MM.1S (cell line): ENCODE data around the gene NEDD4.
A peak's percentile ranks its signal among the peaks of the same experiment; 100 is the strongest.

Experiments
- DNase-seq: peaks from one replicate; pipeline ENCODE4 v3.0.0-alpha.2; 2015
- H2AFZ ChIP-seq: fragments of 300-600 bp; sonication (generic); 2 replicates; pipeline ENCODE4 v1.6.0; 2016; ENCODE audit warnings: antibody characterized with exemption, low read length
- H3F3A ChIP-seq: fragments of 300-600 bp; sonication (generic); 2 replicates; pipeline ENCODE4 v1.6.1; 2016; ENCODE audit warnings: mild to moderate bottlenecking, antibody characterized with exemption, low read length, moderate library complexity, mixed read lengths; ENCODE audit not compliant: insufficient read depth
- H3K27ac ChIP-seq: fragments of 300-600 bp; sonication (generic); 2 replicates; pipeline ENCODE4 v1.5.1; 2016; ENCODE audit warnings: mild to moderate bottlenecking, low read length
- H3K27me3 ChIP-seq: fragments of 300-600 bp; sonication (generic); replicated peaks from 2 replicates; pipeline ENCODE4 v1.6.0; 2016; ENCODE audit warnings: low read length; ENCODE audit not compliant: insufficient read depth
- H3K36me3 ChIP-seq: fragments of 300-600 bp; sonication (generic); replicated peaks from 2 replicates; pipeline ENCODE4 v1.6.1; 2016; ENCODE audit warnings: mild to moderate bottlenecking, low read length, mixed read lengths; ENCODE audit not compliant: insufficient read depth
- H3K4me1 ChIP-seq: fragments of 300-600 bp; sonication (generic); 2 replicates; pipeline ENCODE4 v1.6.1; 2016; ENCODE audit warnings: low read length, mixed read lengths
- H3K4me2 ChIP-seq: fragments of 300-600 bp; sonication (generic); 2 replicates; pipeline ENCODE4 v1.6.0; 2016; ENCODE audit warnings: low read depth, low read length
- H3K4me3 ChIP-seq: fragments of 300-600 bp; sonication (generic); 2 replicates; pipeline ENCODE4 v1.5.1; 2016; ENCODE audit warnings: low read length, mixed read lengths
- H3K79me2 ChIP-seq: fragments of 300-600 bp; sonication (generic); 2 replicates; pipeline ENCODE4 v1.6.1; 2016; ENCODE audit warnings: mixed run types, low read length, mixed read lengths
- H3K9ac ChIP-seq: fragments of 300-600 bp; sonication (generic); 2 replicates; pipeline ENCODE4 v1.6.1; 2016; ENCODE audit warnings: low read length, mixed read lengths
- H3K9me2 ChIP-seq: fragments of 300-600 bp; sonication (generic); replicated peaks from 2 replicates; pipeline ENCODE4 v1.6.1; 2016; ENCODE audit warnings: mild to moderate bottlenecking, low read length, mixed read lengths; ENCODE audit not compliant: insufficient read depth
- H3K9me3 ChIP-seq: fragments of 300-600 bp; sonication (generic); replicated peaks from 2 replicates; pipeline ENCODE4 v1.6.1; 2016; ENCODE audit warnings: mild to moderate bottlenecking, low read length, mixed read lengths; ENCODE audit not compliant: insufficient read depth
- H4K20me1 ChIP-seq: fragments of 300-600 bp; sonication (generic); 2 replicates; pipeline ENCODE4 v1.6.1; 2016; ENCODE audit warnings: mild to moderate bottlenecking, low read length, moderate library complexity, mixed read lengths; ENCODE audit not compliant: insufficient read depth
- EZH2 ChIP-seq: fragments of 300-600 bp; sonication (generic); optimal IDR thresholded peaks from 2 replicates; pipeline ENCODE3; 2017; ENCODE audit warnings: low read depth, mild to moderate bottlenecking, antibody characterized with exemption, low read length, mixed read lengths
- EZH2phosphoT487 ChIP-seq: fragments of 300-600 bp; sonication (generic); IDR thresholded peaks from 2 replicates; pipeline ENCODE4 v1.6.1; 2018; ENCODE audit warnings: antibody characterized with exemption, low read length
- TF ChIP-seq, protein P1 (sequence below): fragments of 300-600 bp; sonication (generic); IDR thresholded peaks from 2 replicates; pipeline ENCODE4 v1.5.1; 2016; ENCODE audit warnings: antibody characterized with exemption, low read length, mixed read lengths

Gene NEDD4

DNA sequence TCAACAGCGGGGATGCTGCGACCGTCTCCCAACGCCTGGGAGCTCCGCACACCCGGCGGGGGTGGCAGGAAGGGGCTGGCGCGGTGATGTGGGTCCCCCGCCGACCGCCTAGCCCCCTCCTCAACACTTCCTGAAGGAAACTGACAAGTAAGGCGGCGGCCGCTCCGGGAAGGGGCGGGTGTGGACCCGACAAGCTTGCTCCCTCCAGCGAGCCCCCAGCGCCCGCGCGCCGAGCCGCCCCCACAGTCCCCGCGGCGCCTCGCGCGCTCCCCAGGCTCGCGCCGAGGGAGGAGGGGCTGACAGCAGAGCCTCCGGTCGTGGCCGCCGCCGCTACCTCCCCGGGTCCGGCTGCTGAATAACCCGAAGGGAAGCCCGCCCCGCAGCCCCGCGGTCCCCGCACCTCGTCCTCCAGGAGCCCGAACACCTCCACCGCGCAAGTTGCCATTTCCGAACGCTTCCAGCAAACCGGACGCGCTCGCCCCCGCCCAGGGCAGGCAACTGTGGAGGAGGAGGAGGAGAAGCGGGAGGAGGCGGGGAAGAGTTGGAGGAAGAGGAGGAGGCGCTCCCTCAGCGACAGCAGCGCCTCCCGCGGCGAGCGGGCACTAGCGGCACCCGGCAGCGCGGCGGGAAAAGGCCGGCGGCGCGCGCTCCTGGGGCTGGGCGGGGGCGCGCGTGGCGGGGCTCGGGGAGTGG lies at the start of gene NEDD4:
NEDD4 (minus strand) TSS at position 502 of the 693 bp plus-strand sequence; CDS start at position 445, 57 bp downstream.
- no peaks in the 10 kb centered on the region for H3K79me2 ChIP-seq
- DNase-seq: peak; percentile 81
- H3F3A ChIP-seq: no peaks in the 10 kb centered on the region
- no peak within 1 kb of the TSS; the same call in 1 of the 2 replicates for H3K27ac ChIP-seq
- peak within 1 kb of the TSS; percentile 85 for H3K4me3 ChIP-seq
- H3K4me2 ChIP-seq: peak within 1 kb of the TSS; percentile 72
- no peaks in the 10 kb centered on the region for H4K20me1 ChIP-seq
- peak within 1 kb of the TSS; percentile 57; the same call in 1 of the 2 replicates for H3K9ac ChIP-seq
- no peaks in the 10 kb centered on the region for H3K27me3 ChIP-seq
- no peak for TF ChIP-seq EZH2
- TF ChIP-seq, protein P1, sequence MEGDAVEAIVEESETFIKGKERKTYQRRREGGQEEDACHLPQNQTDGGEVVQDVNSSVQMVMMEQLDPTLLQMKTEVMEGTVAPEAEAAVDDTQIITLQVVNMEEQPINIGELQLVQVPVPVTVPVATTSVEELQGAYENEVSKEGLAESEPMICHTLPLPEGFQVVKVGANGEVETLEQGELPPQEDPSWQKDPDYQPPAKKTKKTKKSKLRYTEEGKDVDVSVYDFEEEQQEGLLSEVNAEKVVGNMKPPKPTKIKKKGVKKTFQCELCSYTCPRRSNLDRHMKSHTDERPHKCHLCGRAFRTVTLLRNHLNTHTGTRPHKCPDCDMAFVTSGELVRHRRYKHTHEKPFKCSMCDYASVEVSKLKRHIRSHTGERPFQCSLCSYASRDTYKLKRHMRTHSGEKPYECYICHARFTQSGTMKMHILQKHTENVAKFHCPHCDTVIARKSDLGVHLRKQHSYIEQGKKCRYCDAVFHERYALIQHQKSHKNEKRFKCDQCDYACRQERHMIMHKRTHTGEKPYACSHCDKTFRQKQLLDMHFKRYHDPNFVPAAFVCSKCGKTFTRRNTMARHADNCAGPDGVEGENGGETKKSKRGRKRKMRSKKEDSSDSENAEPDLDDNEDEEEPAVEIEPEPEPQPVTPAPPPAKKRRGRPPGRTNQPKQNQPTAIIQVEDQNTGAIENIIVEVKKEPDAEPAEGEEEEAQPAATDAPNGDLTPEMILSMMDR: peak; percentile 50
- TF ChIP-seq EZH2phosphoT487: no peak
- H2AFZ ChIP-seq: peak within 1 kb of the TSS; percentile 97
- H3K9me2 ChIP-seq: no peaks in the 10 kb centered on the region
- no peaks in the 10 kb centered on the region for H3K36me3 ChIP-seq
- no peaks in the 10 kb centered on the region for H3K9me3 ChIP-seq
- no peaks in the 10 kb centered on the region for H3K4me1 ChIP-seq

DNA sequence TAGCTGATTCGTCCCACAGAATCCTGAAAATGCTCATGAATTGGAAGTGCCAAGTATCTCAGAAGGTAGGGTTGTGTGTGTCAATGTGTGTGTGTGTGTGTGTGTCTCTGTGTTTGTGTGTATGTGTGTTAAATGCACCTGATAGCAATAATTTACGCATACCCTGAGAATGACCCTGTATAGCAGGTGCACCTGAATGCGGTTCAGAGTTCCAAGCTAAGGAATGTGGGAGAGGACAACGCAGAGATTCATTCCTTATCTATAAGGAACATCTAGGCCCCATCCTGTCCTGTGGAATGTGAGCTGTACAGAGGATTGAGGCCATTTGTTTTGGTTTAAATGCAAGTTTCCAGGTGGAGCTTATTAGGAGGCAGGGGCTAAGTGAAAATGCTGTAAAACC lies 49.1 kb upstream of the NEDD4 start:
- H3K9me3 ChIP-seq: no peaks in the 10 kb centered on the region
- H3K36me3 ChIP-seq: no peaks in the 10 kb centered on the region
- no peak overlapping the region for H3K4me2 ChIP-seq
- H3K27ac ChIP-seq: no peak overlapping the region
- H3K27me3 ChIP-seq: no peaks in the 10 kb centered on the region
- H3K4me1 ChIP-seq: no peaks in the 10 kb centered on the region
- no peak overlapping the region for H3K9ac ChIP-seq
- TF ChIP-seq, protein P1: no peak
- TF ChIP-seq EZH2: no peak
- TF ChIP-seq EZH2phosphoT487: no peak
- H3K79me2 ChIP-seq: no peaks in the 10 kb centered on the region
- H2AFZ ChIP-seq: no peak overlapping the region
- no peaks in the 10 kb centered on the region for H4K20me1 ChIP-seq
- DNase-seq: no peak
- H3K9me2 ChIP-seq: no peaks in the 10 kb centered on the region
- no peaks in the 10 kb centered on the region for H3F3A ChIP-seq
- no peak overlapping the region for H3K4me3 ChIP-seq

DNA sequence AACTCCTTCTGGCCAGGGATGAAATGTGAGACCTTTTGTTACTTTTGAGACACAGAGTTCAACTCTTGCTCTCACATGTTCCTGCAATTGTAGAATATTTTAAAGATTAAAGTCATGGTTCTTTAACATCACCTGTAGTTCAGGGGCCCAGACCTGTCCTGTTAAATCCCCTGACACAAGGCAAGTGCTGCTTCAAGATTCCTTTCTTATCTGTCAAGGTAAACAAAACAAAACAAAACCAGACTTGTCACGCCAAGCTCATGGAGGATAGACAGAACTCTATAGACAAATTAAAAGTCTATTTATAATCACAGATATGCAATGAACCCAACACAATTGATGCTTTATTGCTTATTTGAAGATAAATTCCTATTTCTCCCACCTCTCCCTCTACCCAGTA lies 48.6 kb upstream of the NEDD4 start:
- Histone ChIP-seq H3K4me1 (no peaks in the 10 kb centered on the region), H3K4me2 (no peak overlapping the region)

More for the DNA sequence above, 48.6 kb upstream of the NEDD4 start:
- no peaks in the 10 kb centered on the region for H4K20me1 ChIP-seq
- no peak for DNase-seq
- H3K9me3 ChIP-seq: no peaks in the 10 kb centered on the region
- H3K79me2 ChIP-seq: no peaks in the 10 kb centered on the region
- H3K27me3 ChIP-seq: no peaks in the 10 kb centered on the region
- H3K4me3 ChIP-seq: no peak overlapping the region
- TF ChIP-seq EZH2phosphoT487: no peak
- TF ChIP-seq, protein P1: no peak
- no peak for TF ChIP-seq EZH2
- H3K27ac ChIP-seq: no peak overlapping the region
- H3K9ac ChIP-seq: no peak overlapping the region
- no peaks in the 10 kb centered on the region for H3K36me3 ChIP-seq
- H2AFZ ChIP-seq: no peak overlapping the region
- H3F3A ChIP-seq: no peaks in the 10 kb centered on the region
- H3K9me2 ChIP-seq: no peaks in the 10 kb centered on the region
